NCI-H1092 (cell line): ENCODE measurements around the gene GAK.
"Not testable (repeated sequence)": the region's sequence is repeated elsewhere in the genome, so short reads cannot be mapped to it uniquely, and the experiment has no call there.

Experiments
- DNase-seq: peaks from one replicate; lab custom pipeline; 2025; lab: John Stamatoyannopoulos, UW

GAK gene

GRCh38 chr4:813900-814299, 118.2 kb downstream of the GAK start:
- no peak for DNase-seq

GRCh38 chr4:808860-809570, 123.1 kb downstream of the GAK start:
- no peak for DNase-seq

GRCh38 chr4:807792-808191, 124.3 kb downstream of the GAK start:
- DNase-seq: no peak

- DNase-seq: not testable (repeated sequence)
Measured at GRCh38 chr4:806979-807378, 125.1 kb downstream of the GAK start.

GRCh38 chr4:804804-805203, 127.3 kb downstream of the GAK start:
- no peak for DNase-seq

- DNase-seq: no peak
Measured at GRCh38 chr4:803884-804283, 128.2 kb downstream of the GAK start.

GRCh38 chr4:801436-802124, 130.5 kb downstream of the GAK start:
- DNase-seq: no peak
